Esophagus muscularis mucosa (tissue), 4 donors: ENCODE results near the gene C2orf81. TPM values are rescaled to one million over a fixed set of nuclear protein-coding genes. Genes with fewer than 3 reads are reported as not detected.

Experiments
- DNase-seq: peaks from one replicate; pipeline ENCODE4 v3.0.0-alpha.2; 2017; ENCODE audit errors: extremely low spot score
- H3K27ac ChIP-seq, 4 donors: fragments of 200-600 bp; sonication (generic); replicated peaks in 1 of 4; 1 replicate in 3 of 4; 2 replicates in 1 of 4; pipeline ENCODE4 v1.5.1; 2016 to 2019; ENCODE audit warnings: mild to moderate bottlenecking in 1 of 4
- H3K27me3 ChIP-seq, 4 donors: fragments of 200-600 bp; sonication (generic); one replicate each; pipeline versions ENCODE4 v1.5.1 to v1.6.0; 2016 to 2019
- H3K36me3 ChIP-seq, 4 donors: fragments of 200-600 bp; sonication (generic); one replicate each; pipeline ENCODE4 v1.5.1; 2016 to 2019
- H3K4me1 ChIP-seq, 4 donors: fragments of 200-600 bp; sonication (generic); one replicate each; pipeline ENCODE4 v1.5.1; 2016 to 2019
- H3K4me3 ChIP-seq, 4 donors: fragments of 200-600 bp; sonication (generic); 1 replicate in 2 of 4; 2 replicates in 2 of 4; pipeline ENCODE4 v1.5.1; 2016 to 2019; ENCODE audit warnings: mild to moderate bottlenecking in 4 of 4, moderate library complexity in 1 of 4
- H3K9me3 ChIP-seq, 4 donors: fragments of 200-600 bp; sonication (generic); 1 replicate in 3 of 4; 2 replicates in 1 of 4; pipeline ENCODE4 v1.5.1; 2016 to 2019
- CTCF ChIP-seq, 3 experiments: fragments of 200-600 bp in 2 of 3; fragments of 450-650 bp in 1 of 3; sonication (generic) in 2 of 3; IDR thresholded peaks; one replicate each; pipeline ENCODE4 v1.5.1; 2017 to 2019; ENCODE audit warnings: antibody characterized with exemption in 3 of 3, mild to moderate bottlenecking in 2 of 3, moderate library complexity in 1 of 3
- EP300 ChIP-seq: sonication (generic); formaldehyde crosslinking; IDR thresholded peaks from one replicate; pipeline ENCODE4 v1.6.1; 2017; ENCODE audit warnings: antibody characterized with exemption
- POLR2A ChIP-seq: fragments of 450-650 bp; IDR thresholded peaks from one replicate; pipeline ENCODE4 v1.6.1; 2017; ENCODE audit warnings: antibody characterized with exemption, moderate library complexity, mild to moderate bottlenecking, low read depth
- POLR2AphosphoS5 ChIP-seq, 2 donors: sonication (generic); formaldehyde crosslinking; IDR thresholded peaks; one replicate each; pipeline ENCODE4 v1.6.1; 2017; ENCODE audit warnings: antibody characterized with exemption in 2 of 2
- WGBS: methylation state at CpG from one replicate; pipeline ENCODE4 v1.1.5; 2018; 5-methylcytosine and 5-hydroxymethylcytosine counted together
- intact Hi-C: fragments of 100-400 bp; cut with DNase I; formaldehyde crosslinking; loops from one replicate; pipeline ENCODE4 v1.15.1; 2023
- total RNA-seq, 4 donors: library from RNA; depleted of rRNA; stranded (reverse); fragments of >200 nt; gene quantifications; one replicate each; pipeline versions ENCODE4 v1.1.0 to v1.2.1, GENCODE V29; 2016

C2orf81 gene
- total RNA-seq, 4 donors from 2014 or later = 0.66 to 4.6 (median 3.2) TPM

DNA sequence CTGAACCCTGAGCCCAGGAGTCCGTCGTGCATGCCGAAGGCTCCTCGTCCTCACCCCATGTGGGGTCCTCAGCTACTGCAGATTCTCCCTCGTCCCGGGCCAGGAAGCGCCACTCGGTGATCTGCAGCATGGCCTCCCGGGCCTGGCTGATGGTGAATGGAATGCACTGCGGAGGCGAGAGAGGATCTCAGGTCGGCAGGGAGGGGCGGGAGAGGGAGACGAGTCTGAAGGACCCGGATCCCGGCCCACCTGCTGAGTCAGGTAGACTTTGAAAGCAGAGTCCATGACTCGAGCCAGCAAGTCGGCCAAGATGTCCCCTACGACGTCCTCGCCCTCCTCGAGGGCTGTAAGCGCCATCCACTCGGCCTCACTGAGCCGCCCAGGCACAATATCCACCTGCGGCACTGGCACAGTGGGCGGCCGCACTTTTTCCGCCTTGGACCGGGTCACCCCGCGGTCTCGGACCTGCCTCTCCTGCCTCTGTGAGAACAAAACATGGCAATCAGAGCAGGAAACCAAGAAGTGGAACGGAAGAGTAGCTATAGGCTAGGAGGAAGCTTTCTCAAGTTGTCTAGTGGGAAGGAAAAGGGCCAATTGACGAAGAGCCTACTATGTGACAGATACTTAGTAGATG is 5.5 kb downstream of the C2orf81 start:
- no peaks in the 10 kb centered on the region for H3K36me3 ChIP-seq
- no peaks in the 10 kb centered on the region for H3K9me3 ChIP-seq
- intact Hi-C loops = no loop called here
- H3K27ac ChIP-seq = peak overlapping the region in 1 of 4 donors; percentile 38
- peaks cover 21 to 33% (median 28%) of the 10 kb centered on the region in 4 donors for H3K4me1 ChIP-seq
- DNase-seq = no peak
- H3K4me3 ChIP-seq = peak overlapping the region; percentile 60 to 72 (median 62)
- H3K27me3 ChIP-seq = no peaks in the 10 kb centered on the region
- 70% methylated on average over 27 of the region's 35 CpGs for WGBS
- TF ChIP-seq POLR2A (no peak), CTCF (IDR thresholded peaks at IDR 0.05) (no peak), EP300 (no peak), POLR2AphosphoS5 (IDR thresholded peaks at IDR 0.05) (no peak)

DNA sequence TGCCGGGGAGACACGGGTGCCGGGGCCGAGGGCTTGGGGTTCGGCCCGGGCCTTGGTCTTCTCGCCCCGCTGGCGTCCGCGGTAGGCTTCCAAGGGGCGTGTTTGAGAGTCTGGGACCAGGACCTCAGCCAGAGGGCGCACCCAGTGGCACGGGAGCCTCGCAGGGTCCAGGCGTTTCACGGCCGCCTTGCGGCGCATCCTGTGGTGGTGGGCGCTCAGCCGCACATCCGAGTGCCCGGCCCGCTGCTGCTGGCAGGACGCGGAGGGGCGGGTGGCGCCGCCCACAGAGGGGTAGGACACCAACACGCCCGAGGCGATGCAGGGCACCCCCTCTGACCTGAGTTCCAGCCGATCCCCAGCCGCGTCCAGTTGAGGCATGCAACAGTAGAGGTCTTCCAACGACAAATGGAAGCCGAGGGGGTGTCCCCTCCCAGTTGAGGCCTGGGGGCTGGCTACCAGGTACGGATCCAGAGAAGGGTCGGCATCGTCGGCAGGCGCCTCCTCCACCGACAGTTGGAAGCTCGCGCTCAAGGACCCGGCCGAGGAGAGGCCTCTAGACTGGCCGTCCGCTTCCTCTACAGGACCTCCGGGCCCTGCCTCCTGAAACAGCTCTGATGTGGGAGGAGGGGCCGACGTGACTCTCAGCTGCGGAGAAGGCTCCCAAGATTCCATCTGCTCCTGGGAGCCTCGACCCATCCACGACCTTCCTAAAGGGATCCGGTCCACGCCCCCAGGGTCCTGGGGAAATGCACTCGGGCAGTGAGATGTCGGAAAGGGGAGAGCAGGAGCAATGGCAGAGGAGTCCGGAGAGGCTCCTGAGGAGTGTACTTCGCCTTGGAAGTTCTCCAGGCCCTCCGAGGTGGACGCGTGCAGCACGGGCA is 6.3 kb downstream of the C2orf81 start:
- no peaks in the 10 kb centered on the region for H3K9me3 ChIP-seq
- TF ChIP-seq POLR2A = no peak
- TF ChIP-seq EP300 = no peak
- peak; percentile 36 to 45 (median 39) for TF ChIP-seq CTCF (IDR thresholded peaks at IDR 0.05)
- peak in 1 of 2 donors; percentile 31 for TF ChIP-seq POLR2AphosphoS5 (IDR thresholded peaks at IDR 0.05)
- H3K4me3 ChIP-seq = peak overlapping the region; percentile 60 to 72 (median 62)
- WGBS = 13% methylated on average over 30 of the region's 66 CpGs
- intact Hi-C loops = no loop called here
- peak overlapping the region; percentile 38 to 58 (median 53) for H3K27ac ChIP-seq
- no peaks in the 10 kb centered on the region for H3K36me3 ChIP-seq
- H3K27me3 ChIP-seq = no peaks in the 10 kb centered on the region
- H3K4me1 ChIP-seq = peaks cover 18 to 31% (median 25%) of the 10 kb centered on the region in 4 donors
- DNase-seq = no peak

DNA sequence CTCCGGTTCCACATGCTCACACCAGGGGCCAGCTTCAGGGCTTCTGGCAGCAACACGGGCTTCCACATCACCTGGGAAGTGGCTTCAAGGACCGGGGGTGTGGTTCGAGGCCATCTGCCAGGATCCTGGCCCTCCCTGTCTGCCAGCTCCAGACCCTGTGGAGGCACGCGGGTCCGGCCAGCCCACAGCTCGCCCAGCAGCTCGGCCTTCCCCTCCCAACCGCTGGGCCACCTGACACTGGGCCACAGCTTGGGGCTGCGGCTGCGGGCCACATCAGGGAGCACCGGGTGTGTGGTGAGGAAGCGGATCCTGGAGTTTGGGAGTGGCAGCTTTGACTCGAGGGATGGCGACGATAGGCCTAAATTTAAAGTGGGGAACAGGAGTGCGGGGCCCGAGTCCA is 7.0 kb downstream of the C2orf81 start:
- TF ChIP-seq EP300 = no peak
- TF ChIP-seq CTCF (IDR thresholded peaks at IDR 0.05) = no peak
- Histone ChIP-seq H3K4me3 (peak overlapping the region; percentile 60 to 72 (median 62)), H3K36me3 (no peaks in the 10 kb centered on the region), H3K4me1 (peaks cover 18 to 31% (median 25%) of the 10 kb centered on the region in 4 donors), H3K9me3 (no peaks in the 10 kb centered on the region), H3K27ac (peak overlapping the region; percentile 38 to 58 (median 53)), H3K27me3 (no peaks in the 10 kb centered on the region)
- intact Hi-C loops = no loop called here
- WGBS = 49% methylated on average over 5 of the region's 19 CpGs
- no peak for DNase-seq

- peaks cover 18 to 31% (median 23%) of the 10 kb centered on the region in 4 donors for H3K4me1 ChIP-seq
- intact Hi-C loops = no loop called here
- WGBS = 56% methylated on average over 5 of the region's 8 CpGs
- DNase-seq = no peak
- no peak overlapping the region for H3K27ac ChIP-seq
- no peaks in the 10 kb centered on the region for H3K9me3 ChIP-seq
- no peak overlapping the region for H3K4me3 ChIP-seq
- H3K36me3 ChIP-seq = no peaks in the 10 kb centered on the region
- TF ChIP-seq EP300 = no peak
- H3K27me3 ChIP-seq = no peaks in the 10 kb centered on the region
Observed at GRCh38 chr2:74413001-74413698, 8.3 kb downstream of the C2orf81 start.

- 92% methylated on average over 5 of the region's 5 CpGs for WGBS
Observed at GRCh38 chr2:74407682-74408081, 13.7 kb downstream of the C2orf81 start.

More at GRCh38 chr2:74407682-74408081, 13.7 kb downstream of the C2orf81 start:
- TF ChIP-seq POLR2A = no peak
- Histone ChIP-seq H3K27ac (no peak overlapping the region), H3K4me1 (no peaks in the 10 kb centered on the region), H3K9me3 (no peaks in the 10 kb centered on the region), H3K27me3 (no peaks in the 10 kb centered on the region), H3K36me3 (no peaks in the 10 kb centered on the region), H3K4me3 (no peak overlapping the region)
- DNase-seq = no peak
- intact Hi-C loops = no loop called here
